ENCODE results near the gene STAT5B.
"Not testable (repeated sequence)": the region's sequence is repeated elsewhere in the genome, so short reads cannot be mapped to it uniquely, and the experiment has no call there.

Gene STAT5B

GRCh38 chr17:42230225-42230624, 46.0 kb downstream of the STAT5B start:
- no peak for DNase-seq (ENCODE audit: insufficient read length, low spot score)
- no peak for FAIRE-seq

GRCh38 chr17:42227849-42228700, 48.1 kb downstream of the STAT5B start:
- TF ChIP-seq POLR2A (IDR thresholded peaks at IDR 0.05; ENCODE audit: low read depth, low read length): no peak
- DNase-seq (ENCODE audit: insufficient read length, low spot score): no peak
- FAIRE-seq: no peak

More at GRCh38 chr17:42230225-42230624, 46.0 kb downstream of the STAT5B start:
- TF ChIP-seq POLR2A (IDR thresholded peaks at IDR 0.05; ENCODE audit: low read depth, low read length): no peak

- no peak for TF ChIP-seq POLR2A (IDR thresholded peaks at IDR 0.05; ENCODE audit: low read depth, low read length)
- FAIRE-seq (no peak), DNase-seq (ENCODE audit: insufficient read length, low spot score) (no peak)
Measured at GRCh38 chr17:42225646-42226045, 50.5 kb downstream of the STAT5B start.

GRCh38 chr17:42224651-42225050, 51.5 kb downstream of the STAT5B start:
- FAIRE-seq (no peak), DNase-seq (ENCODE audit: insufficient read length, low spot score) (no peak)
- TF ChIP-seq POLR2A (IDR thresholded peaks at IDR 0.05; ENCODE audit: low read depth, low read length): no peak

GRCh38 chr17:42221886-42222745, 54.1 kb downstream of the STAT5B start:
- no peak for TF ChIP-seq POLR2A (IDR thresholded peaks at IDR 0.05; ENCODE audit: low read depth, low read length)
- FAIRE-seq (no peak), DNase-seq (ENCODE audit: insufficient read length, low spot score) (peak; percentile 61)

GRCh38 chr17:42219280-42219679, 56.9 kb downstream of the STAT5B start:
- not testable (repeated sequence) for DNase-seq (ENCODE audit: insufficient read length, low spot score); FAIRE-seq

- DNase-seq (ENCODE audit: insufficient read length, low spot score) (no peak), FAIRE-seq (no peak)
- no peak for TF ChIP-seq POLR2A (IDR thresholded peaks at IDR 0.05; ENCODE audit: low read depth, low read length)
Measured at GRCh38 chr17:42214156-42214555, 62.0 kb downstream of the STAT5B start.

- FAIRE-seq (no peak), DNase-seq (ENCODE audit: insufficient read length, low spot score) (no peak)
- no peak for TF ChIP-seq POLR2A (IDR thresholded peaks at IDR 0.05; ENCODE audit: low read depth, low read length)
Measured at GRCh38 chr17:42212382-42212781, 63.8 kb downstream of the STAT5B start.

- not testable (repeated sequence) for DNase-seq (ENCODE audit: insufficient read length, low spot score); FAIRE-seq
Measured at GRCh38 chr17:42211921-42212341, 64.3 kb downstream of the STAT5B start.

- no peak for TF ChIP-seq POLR2A (IDR thresholded peaks at IDR 0.05; ENCODE audit: low read depth, low read length)
- DNase-seq (ENCODE audit: insufficient read length, low spot score): no peak
- FAIRE-seq: no peak
Measured at GRCh38 chr17:42210046-42210445, 66.1 kb downstream of the STAT5B start.

GRCh38 chr17:42206153-42206612, 70.0 kb downstream of the STAT5B start:
- FAIRE-seq: not testable (repeated sequence)

GRCh38 chr17:42203354-42203753, 72.8 kb downstream of the STAT5B start:
- DNase-seq (ENCODE audit: insufficient read length, low spot score) (no peak), FAIRE-seq (no peak)
- no peak for TF ChIP-seq POLR2A (IDR thresholded peaks at IDR 0.05; ENCODE audit: low read depth, low read length)

More at GRCh38 chr17:42206153-42206612, 70.0 kb downstream of the STAT5B start:
- DNase-seq (ENCODE audit: insufficient read length, low spot score): not testable (repeated sequence)

- no peak for TF ChIP-seq POLR2A (IDR thresholded peaks at IDR 0.05; ENCODE audit: low read depth, low read length)
- DNase-seq (ENCODE audit: insufficient read length, low spot score) (no peak), FAIRE-seq (no peak)
Measured at GRCh38 chr17:42202696-42203095, 73.5 kb downstream of the STAT5B start.

- FAIRE-seq (no peak), DNase-seq (ENCODE audit: insufficient read length, low spot score) (no peak)
- no peak for TF ChIP-seq POLR2A (IDR thresholded peaks at IDR 0.05; ENCODE audit: low read depth, low read length)
Measured at GRCh38 chr17:42202159-42202558, 74.0 kb downstream of the STAT5B start.

GRCh38 chr17:42201458-42201772, 74.8 kb downstream of the STAT5B start:
- TF ChIP-seq POLR2A (IDR thresholded peaks at IDR 0.05; ENCODE audit: low read depth, low read length): no peak
- no peak for DNase-seq (ENCODE audit: insufficient read length, low spot score)

More at GRCh38 chr17:42201458-42201772, 74.8 kb downstream of the STAT5B start:
- no peak for FAIRE-seq

Data from H54 (cell line).